Calu3 (cell line): ENCODE measurements around the gene AADACL4. TPM values are rescaled to one million over a fixed set of nuclear protein-coding genes. Genes with fewer than 3 reads are reported as not detected.

Experiments
- BruUV-seq: library from RNA; stranded (reverse); fragments of 400-500 nt; replicated peaks from 2 replicates; lab custom pipeline; 2021; lab: Mats Ljungman, UMichigan
- CTCF ChIA-PET: fragments of 300-600 bp; sonication (Branson Sonifier 250); formaldehyde crosslinking; loops from one replicate; lab custom pipeline; 2022; ENCODE audit warnings: antibody characterized with exemption; lab: Charles Lee
- DNase-seq: peaks from one replicate; pipeline ENCODE4 v3.0.0; 2022
- H3K27ac Mint-ChIP-seq: one replicate; pipeline ENCODE4 v1.8.0; 2022; ENCODE audit warnings: mixed read lengths; ENCODE audit not compliant: unreplicated experiment
- H3K27me3 Mint-ChIP-seq: one replicate; pipeline ENCODE4 v1.8.0; 2022; ENCODE audit warnings: mixed read lengths; ENCODE audit not compliant: unreplicated experiment
- H3K36me3 Mint-ChIP-seq: one replicate; pipeline ENCODE4 v1.8.0; 2022; ENCODE audit warnings: mild to moderate bottlenecking, moderate library complexity, mixed read lengths; ENCODE audit not compliant: insufficient read depth, unreplicated experiment
- H3K4me1 Mint-ChIP-seq: one replicate; pipeline ENCODE4 v1.8.0; 2022; ENCODE audit warnings: mild to moderate bottlenecking, low read depth, mixed read lengths; ENCODE audit not compliant: unreplicated experiment
- H3K4me3 Mint-ChIP-seq: one replicate; pipeline ENCODE4 v1.8.0; 2022; ENCODE audit warnings: mild to moderate bottlenecking, low read depth, moderate library complexity, mixed read lengths; ENCODE audit not compliant: unreplicated experiment
- H3K9me3 Mint-ChIP-seq: one replicate; pipeline ENCODE4 v1.8.0; 2022; ENCODE audit warnings: low read depth, mixed read lengths; ENCODE audit not compliant: unreplicated experiment
- CTCF ChIP-seq: fragments of 200-600 bp; IDR thresholded peaks from one replicate; pipeline ENCODE4 v1.8.0; 2022; ENCODE audit warnings: antibody characterized with exemption; ENCODE audit not compliant: unreplicated experiment
- intact Hi-C: fragments of 100-400 bp; cut with micrococcal nuclease; formaldehyde crosslinking; loops from one replicate; pipeline ENCODE4 v1.10.0; 2022; ENCODE audit not compliant: unreplicated experiment
- total RNA-seq: library from RNA; stranded (reverse); gene quantifications from 2 replicates; pipeline ENCODE4 v1.2.3, GENCODE V29; 2022

AADACL4 gene
- total RNA-seq, 1 experiment from 2014 or later = not detected

GRCh38 chr1:12637693-12638092 is 6.2 kb upstream of the AADACL4 start:
- BruUV-seq = no TSS peak
- Mint-ChIP-seq H3K4me1 (no peaks in the 10 kb centered on the region), H3K36me3 (no peaks in the 10 kb centered on the region), H3K27ac (no peak overlapping the region), H3K27me3 (no peaks in the 10 kb centered on the region), H3K9me3 (peaks cover 8% of the 10 kb centered on the region), H3K4me3 (no peak overlapping the region)
- DNase-seq = no peak
- no peak for TF ChIP-seq CTCF
- CTCF ChIA-PET = interaction anchor here (0.6 kb wide), 1 partner anchor 1091 kb away, joined by 3 read pairs; no protein-coding TSS in a partner anchor
- intact Hi-C loops = no loop called here

GRCh38 chr1:12640237-12640957 is 3.5 kb upstream of the AADACL4 start:
- no peak overlapping the region for H3K4me3 Mint-ChIP-seq
- no peak overlapping the region for H3K27ac Mint-ChIP-seq
- no peak for TF ChIP-seq CTCF
- peaks cover 8% of the 10 kb centered on the region for H3K9me3 Mint-ChIP-seq
- peaks cover 14% of the 10 kb centered on the region for H3K27me3 Mint-ChIP-seq
- no peaks in the 10 kb centered on the region for H3K36me3 Mint-ChIP-seq
- intact Hi-C loops = no loop called here
- DNase-seq = no peak
- BruUV-seq = no TSS peak
- H3K4me1 Mint-ChIP-seq = no peaks in the 10 kb centered on the region
- CTCF ChIA-PET = no interaction called here

- Mint-ChIP-seq H3K9me3 (peaks cover 8% of the 10 kb centered on the region), H3K36me3 (no peaks in the 10 kb centered on the region), H3K27ac (no peak overlapping the region), H3K4me1 (no peaks in the 10 kb centered on the region), H3K27me3 (peaks cover 18% of the 10 kb centered on the region), H3K4me3 (no peak overlapping the region)
- TF ChIP-seq CTCF = no peak
- no TSS peak for BruUV-seq
- intact Hi-C loops = no loop called here
- CTCF ChIA-PET = interaction anchor here (1.2 kb wide), 1 partner anchor 9 kb away, joined by 3 read pairs; no protein-coding TSS in a partner anchor
- no peak for DNase-seq
These were observed 3.0 kb upstream of the AADACL4 start for GRCh38 chr1:12640958-12641272.

GRCh38 chr1:12643079-12643478 is 806 bp upstream of the AADACL4 start:
- CTCF ChIA-PET = interaction anchor here (0.6 kb wide), 1 partner anchor 59 kb away, joined by 3 read pairs; no protein-coding TSS in a partner anchor
- no peaks in the 10 kb centered on the region for H3K4me1 Mint-ChIP-seq
- no peak overlapping the region for H3K4me3 Mint-ChIP-seq
- DNase-seq = no peak
- no peak for TF ChIP-seq CTCF
- peaks cover 18% of the 10 kb centered on the region for H3K27me3 Mint-ChIP-seq
- intact Hi-C loops = no loop called here
- BruUV-seq = no TSS peak
- H3K27ac Mint-ChIP-seq = no peak overlapping the region
- no peaks in the 10 kb centered on the region for H3K36me3 Mint-ChIP-seq
- peaks cover 8% of the 10 kb centered on the region for H3K9me3 Mint-ChIP-seq
